Measurements from ENCODE around the gene ACSL6. TPM values are rescaled to one million over a fixed set of nuclear protein-coding genes. Genes with fewer than 3 reads are reported as not detected.

The ACSL6 gene
- total RNA-seq, 3 donors from 2014 or later: 25.0 to 38.0 (median 27.1) TPM

DNA sequence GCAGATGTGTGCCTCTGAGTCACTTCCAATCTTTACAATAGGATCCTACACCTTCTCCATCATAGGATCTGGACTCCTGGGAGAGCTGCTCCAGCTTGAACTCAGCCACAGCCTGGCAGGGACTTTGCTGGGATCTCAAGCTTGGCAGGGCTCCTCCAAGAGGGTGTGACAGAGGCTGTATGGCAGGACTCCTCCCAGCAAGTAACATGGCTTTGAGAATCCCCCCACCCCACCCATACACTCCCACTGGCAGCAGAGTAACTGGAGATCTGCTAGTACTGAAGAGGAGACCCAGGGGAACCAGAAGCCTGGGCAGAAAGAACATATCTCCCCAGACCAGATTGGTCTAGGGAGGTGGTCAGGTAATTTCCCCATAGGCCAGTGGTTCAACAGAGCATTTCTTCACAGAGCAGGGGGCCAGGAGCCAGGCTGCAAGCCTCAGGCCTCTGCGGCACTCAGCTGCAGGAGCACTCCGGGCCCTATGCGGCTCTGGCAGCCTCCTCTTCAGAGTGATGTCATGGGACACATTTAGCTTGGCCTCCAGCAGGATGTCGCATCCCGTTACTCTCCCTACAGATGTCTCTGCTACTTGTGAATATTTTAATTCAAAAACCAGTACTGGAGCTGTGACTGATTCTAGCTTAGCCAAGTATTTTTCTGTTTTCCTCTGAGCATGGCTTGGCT is 1.7 kb upstream of the ACSL6 start:
- no peak overlapping the region for H3K4me3 Mint-ChIP-seq
- peaks cover 30% of the 10 kb centered on the region for H3K27me3 Mint-ChIP-seq (ENCODE audit: low read depth)
- peaks cover 42% of the 10 kb centered on the region for H3K4me1 Mint-ChIP-seq (ENCODE audit: low read depth)
- DNase-seq (no peak), ATAC-seq (no peak)
- no peaks in the 10 kb centered on the region for H3K9me3 Mint-ChIP-seq
- H3K36me3 Mint-ChIP-seq (ENCODE audit: insufficient read depth): no peaks in the 10 kb centered on the region

DNA sequence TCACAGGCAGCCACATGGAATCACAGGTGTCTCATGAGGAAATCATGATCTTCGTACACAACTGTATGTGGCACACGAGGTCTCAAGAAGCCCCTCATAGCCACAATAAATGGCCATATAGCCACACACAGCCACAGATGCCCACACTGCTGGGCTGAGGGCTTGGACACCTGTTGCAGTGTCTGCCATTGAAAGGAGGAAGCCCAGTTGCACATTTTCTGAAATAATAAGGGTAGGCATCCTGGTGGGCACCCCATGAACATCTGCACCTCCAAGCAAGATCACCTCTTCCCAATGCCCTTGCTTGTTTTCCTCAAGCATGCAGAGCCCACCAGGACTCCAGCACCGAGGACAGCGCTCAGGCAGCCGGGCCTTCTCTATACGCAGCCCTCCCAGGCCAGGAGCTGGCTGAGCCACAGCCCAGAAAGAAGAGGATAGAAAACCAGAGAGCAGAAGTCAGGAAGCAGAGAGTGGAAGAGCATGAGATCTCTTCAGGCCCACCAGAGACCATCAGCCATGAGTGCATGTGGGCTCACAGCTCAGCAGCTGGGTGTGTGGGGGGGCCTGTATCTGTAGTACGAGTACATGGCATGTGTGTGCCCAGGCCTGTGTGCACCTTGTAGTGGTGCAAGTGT is 1.0 kb upstream of the ACSL6 start:
- peak overlapping the region; percentile 68 for H3K4me3 Mint-ChIP-seq
- no peaks in the 10 kb centered on the region for H3K9me3 Mint-ChIP-seq
- no peaks in the 10 kb centered on the region for H3K36me3 Mint-ChIP-seq (ENCODE audit: insufficient read depth)
- peaks cover 40% of the 10 kb centered on the region for H3K4me1 Mint-ChIP-seq (ENCODE audit: low read depth)
- DNase-seq (no peak), ATAC-seq (no peak)
- peaks cover 27% of the 10 kb centered on the region for H3K27me3 Mint-ChIP-seq (ENCODE audit: low read depth)

- Mint-ChIP-seq H3K4me1 (ENCODE audit: low read depth) (peaks cover 29% of the 10 kb centered on the region), H3K9me3 (no peaks in the 10 kb centered on the region), H3K36me3 (ENCODE audit: insufficient read depth) (no peaks in the 10 kb centered on the region), H3K27me3 (ENCODE audit: low read depth) (peaks cover 22% of the 10 kb centered on the region), H3K4me3 (peak overlapping the region; percentile 78)
- ATAC-seq (peak; percentile 6 to 11), DNase-seq (peak; percentile 5)
Measured at GRCh38 chr5:132010989-132011621, 353 bp downstream of the ACSL6 start.

DNA sequence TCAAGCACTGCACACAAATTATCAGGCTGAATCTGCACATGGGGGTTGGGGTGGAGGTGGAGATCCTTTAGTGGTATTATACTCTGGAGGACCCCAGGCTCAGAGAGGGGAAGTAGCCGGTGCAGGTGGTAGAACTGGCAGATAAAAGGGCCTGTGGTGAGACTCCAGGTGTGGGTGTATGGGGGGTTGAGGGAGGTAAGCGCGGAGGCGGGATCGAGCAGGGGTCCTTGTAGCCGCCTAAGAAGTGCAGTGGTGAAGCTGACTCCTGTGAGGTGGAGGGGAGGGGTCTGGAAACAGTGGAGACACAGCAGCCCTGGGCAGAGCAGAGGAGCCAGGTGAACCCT is 841 bp downstream of the ACSL6 start:
- Mint-ChIP-seq H3K9me3 (no peaks in the 10 kb centered on the region), H3K4me3 (peak overlapping the region; percentile 78), H3K36me3 (ENCODE audit: insufficient read depth) (no peaks in the 10 kb centered on the region), H3K4me1 (ENCODE audit: low read depth) (peaks cover 27% of the 10 kb centered on the region), H3K27me3 (ENCODE audit: low read depth) (peaks cover 21% of the 10 kb centered on the region)
- peak; percentile 3 for DNase-seq
- no peak for ATAC-seq

DNA sequence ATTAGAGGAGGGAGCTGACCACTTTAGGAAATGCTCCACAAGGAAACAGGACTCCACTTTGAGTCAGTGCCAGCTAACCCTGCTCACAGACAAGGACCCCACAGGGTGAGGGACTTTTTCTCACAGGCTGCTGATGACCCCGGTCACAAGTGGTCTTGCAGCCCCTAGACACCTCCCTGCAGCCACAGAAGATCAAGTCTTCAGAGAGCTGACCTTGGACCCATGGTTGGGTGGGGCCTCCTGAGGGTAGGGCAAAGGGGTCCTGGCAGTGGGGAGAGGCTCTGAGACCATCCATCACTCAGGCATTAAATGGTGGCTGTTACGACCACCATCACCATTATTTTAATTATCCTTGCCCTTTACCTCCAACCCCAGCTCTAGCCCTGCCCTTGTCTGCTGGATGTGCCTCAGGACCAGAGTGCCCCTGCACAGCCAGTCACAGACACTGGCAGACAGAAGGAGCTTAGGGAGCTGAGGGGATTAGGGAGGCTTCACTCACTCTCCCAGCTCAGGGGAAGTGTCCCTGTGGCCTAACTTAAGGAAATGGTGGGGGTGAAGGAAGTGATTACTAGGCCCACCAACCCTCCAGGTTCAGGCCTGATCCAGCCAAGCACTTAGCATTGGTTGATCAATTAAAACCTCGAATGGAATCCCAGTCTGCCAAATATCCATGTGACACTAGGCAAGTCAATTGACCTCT is 1.6 kb downstream of the ACSL6 start:
- Mint-ChIP-seq H3K36me3 (ENCODE audit: insufficient read depth) (no peaks in the 10 kb centered on the region), H3K4me3 (peak overlapping the region; percentile 78), H3K4me1 (ENCODE audit: low read depth) (peaks cover 27% of the 10 kb centered on the region), H3K27me3 (ENCODE audit: low read depth) (peaks cover 21% of the 10 kb centered on the region), H3K9me3 (no peaks in the 10 kb centered on the region)
- ATAC-seq (no peak), DNase-seq (peak; percentile 4)

DNA sequence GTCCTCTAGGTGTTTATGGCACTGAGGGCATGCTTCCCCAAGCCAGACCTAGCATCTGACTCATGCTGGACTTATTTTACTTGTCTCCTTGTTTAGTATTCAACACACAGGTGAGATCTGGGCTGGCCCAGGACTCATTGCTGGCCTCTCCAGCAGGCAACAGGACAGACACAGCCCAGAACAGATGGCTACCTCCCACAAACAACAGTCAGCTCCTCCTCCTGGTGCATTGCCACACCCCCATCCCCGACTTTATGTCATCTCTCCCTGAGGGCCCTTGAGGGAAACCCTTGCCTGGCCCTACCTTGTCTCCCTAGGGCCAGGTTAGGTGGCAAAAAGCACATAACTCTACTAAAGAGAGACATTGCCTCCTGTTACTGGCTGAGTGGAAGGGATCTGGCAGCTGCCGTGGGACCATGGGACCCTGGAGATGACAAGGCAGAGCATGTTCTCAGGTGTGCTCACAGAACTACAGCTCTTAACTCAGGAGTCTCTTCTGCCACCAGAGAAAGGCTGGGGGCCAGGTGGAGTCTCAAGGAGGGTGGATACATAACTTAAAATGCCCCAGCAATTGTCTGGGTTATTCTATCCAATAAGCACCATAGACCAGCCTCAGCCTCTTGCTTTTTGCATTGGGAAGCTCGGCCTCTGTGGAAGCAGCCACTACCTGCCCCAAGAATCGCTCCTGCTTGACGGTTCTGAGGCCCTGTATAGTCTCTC is 2.3 kb downstream of the ACSL6 start:
- peaks cover 20% of the 10 kb centered on the region for H3K27me3 Mint-ChIP-seq (ENCODE audit: low read depth)
- H3K4me3 Mint-ChIP-seq: no peak overlapping the region
- no peaks in the 10 kb centered on the region for H3K9me3 Mint-ChIP-seq
- ATAC-seq (no peak), DNase-seq (peak; percentile 4)
- peaks cover 27% of the 10 kb centered on the region for H3K4me1 Mint-ChIP-seq (ENCODE audit: low read depth)
- no peaks in the 10 kb centered on the region for H3K36me3 Mint-ChIP-seq (ENCODE audit: insufficient read depth)

GRCh38 chr5:132008163-132008473 is 3.3 kb downstream of the ACSL6 start:
- no peaks in the 10 kb centered on the region for H3K9me3 Mint-ChIP-seq
- H3K4me1 Mint-ChIP-seq (ENCODE audit: low read depth): peaks cover 27% of the 10 kb centered on the region
- no peak for ATAC-seq
- no peak for DNase-seq
- no peak overlapping the region for H3K4me3 Mint-ChIP-seq
- H3K27me3 Mint-ChIP-seq (ENCODE audit: low read depth): peaks cover 13% of the 10 kb centered on the region
- H3K36me3 Mint-ChIP-seq (ENCODE audit: insufficient read depth): no peaks in the 10 kb centered on the region

DNA sequence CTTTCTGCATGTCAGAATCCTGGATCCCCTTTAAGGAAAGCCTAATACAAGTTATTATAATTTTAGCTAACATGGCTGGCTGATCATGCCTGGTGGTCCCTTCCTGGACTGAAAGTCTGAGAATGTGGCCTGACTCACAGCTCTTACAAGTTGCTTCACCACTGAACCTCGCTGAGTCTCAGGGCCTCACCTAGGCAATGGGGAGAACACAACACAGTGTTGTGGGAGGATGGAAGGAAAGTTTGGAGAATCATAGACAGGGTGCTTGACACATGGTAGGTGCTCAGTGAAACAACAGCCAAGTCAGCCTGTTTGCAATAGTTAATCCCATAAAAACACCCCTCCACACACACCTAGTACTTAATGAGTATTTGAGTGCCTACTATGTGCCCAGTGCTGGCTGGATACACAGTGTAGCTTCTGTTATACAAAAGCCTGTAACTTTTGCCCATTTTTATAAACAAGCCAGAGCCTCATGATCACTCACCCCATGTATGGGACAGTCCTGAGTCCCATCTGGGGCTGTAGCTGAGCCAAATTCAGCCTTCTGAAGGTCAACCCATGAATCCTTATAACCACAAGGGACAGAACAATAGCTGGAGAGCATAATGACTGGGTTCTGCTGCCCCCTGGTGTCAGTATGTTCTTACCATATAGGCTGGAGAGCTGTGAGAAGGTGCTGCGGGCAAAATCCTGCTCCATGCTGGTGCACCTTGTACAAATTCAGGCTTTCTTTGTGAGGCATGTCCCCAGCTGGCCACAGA is 3.9 kb downstream of the ACSL6 start:
- no peaks in the 10 kb centered on the region for H3K9me3 Mint-ChIP-seq
- peaks cover 13% of the 10 kb centered on the region for H3K27me3 Mint-ChIP-seq (ENCODE audit: low read depth)
- H3K36me3 Mint-ChIP-seq (ENCODE audit: insufficient read depth): no peaks in the 10 kb centered on the region
- ATAC-seq (peak; percentile 58 to 65), DNase-seq (peak; percentile 75)
- H3K4me3 Mint-ChIP-seq: no peak overlapping the region
- peaks cover 29% of the 10 kb centered on the region for H3K4me1 Mint-ChIP-seq (ENCODE audit: low read depth)

DNA sequence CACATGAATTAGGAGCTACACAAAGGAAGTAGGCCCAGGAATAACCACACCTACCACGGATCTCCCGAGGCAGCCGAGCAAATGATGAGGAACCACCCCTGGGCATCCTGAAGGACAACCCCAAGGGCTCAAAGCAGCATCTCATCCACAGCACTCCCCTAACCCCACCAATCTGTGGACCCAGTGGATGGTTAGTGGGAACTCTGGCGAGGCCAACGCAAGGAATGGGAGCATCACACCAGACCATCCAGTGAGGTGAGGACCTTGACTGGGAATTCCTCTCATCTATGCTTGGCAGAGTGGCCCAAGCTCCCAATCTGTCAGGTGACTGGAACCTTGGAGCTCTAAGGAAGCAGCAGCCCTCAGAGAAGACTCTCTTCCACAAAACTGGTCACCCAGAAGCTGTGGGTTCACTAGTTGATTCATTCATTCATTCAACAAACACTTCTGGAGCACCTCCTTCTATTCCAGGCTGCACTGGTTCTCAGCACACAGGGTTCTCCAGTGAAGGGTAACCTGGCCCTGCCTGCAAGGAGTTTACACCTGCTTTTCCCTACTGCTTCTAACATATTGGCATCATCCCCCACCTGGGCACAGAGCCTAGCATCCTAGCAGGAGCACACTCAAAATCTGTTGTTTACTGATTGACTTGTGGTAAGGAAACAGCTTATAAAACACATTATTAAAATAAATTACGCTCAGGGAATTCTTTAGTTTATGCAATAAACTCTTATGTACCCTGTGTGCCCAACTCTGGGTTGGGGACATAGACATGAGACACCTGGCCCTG is 4.9 kb downstream of the ACSL6 start:
- ATAC-seq: no peak

DNA sequence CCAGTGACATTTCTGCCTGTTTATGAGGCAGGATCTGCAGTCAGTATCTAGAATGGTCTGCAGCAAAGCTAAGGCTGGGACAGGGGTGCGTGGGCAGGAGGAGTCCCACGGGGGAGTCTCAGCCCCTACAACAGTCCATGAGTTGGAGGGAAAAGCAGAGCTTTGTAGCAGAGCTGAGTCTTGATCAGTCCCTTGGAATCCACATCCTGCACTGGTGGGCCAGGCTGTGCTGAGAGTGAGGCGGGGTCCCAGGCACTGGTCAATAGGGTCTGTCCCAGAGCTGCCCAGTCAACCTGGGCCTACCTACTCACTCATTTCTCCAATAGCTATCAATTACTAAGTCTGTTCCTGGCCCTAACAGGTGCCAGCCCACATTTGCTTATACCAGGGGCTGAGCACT is 5.9 kb downstream of the ACSL6 start:
- Mint-ChIP-seq H3K4me1 (ENCODE audit: low read depth) (peaks cover 35% of the 10 kb centered on the region), H3K36me3 (ENCODE audit: insufficient read depth) (no peaks in the 10 kb centered on the region), H3K9me3 (no peaks in the 10 kb centered on the region), H3K27me3 (ENCODE audit: low read depth) (peaks cover 7% of the 10 kb centered on the region), H3K4me3 (no peak overlapping the region)
- DNase-seq (no peak), ATAC-seq (no peak)

More for the DNA sequence above, 4.9 kb downstream of the ACSL6 start:
- Mint-ChIP-seq H3K4me1 (ENCODE audit: low read depth) (peaks cover 32% of the 10 kb centered on the region), H3K36me3 (ENCODE audit: insufficient read depth) (no peaks in the 10 kb centered on the region), H3K27me3 (ENCODE audit: low read depth) (peaks cover 9% of the 10 kb centered on the region), H3K4me3 (no peak overlapping the region), H3K9me3 (no peaks in the 10 kb centered on the region)
- no peak for DNase-seq

DNA sequence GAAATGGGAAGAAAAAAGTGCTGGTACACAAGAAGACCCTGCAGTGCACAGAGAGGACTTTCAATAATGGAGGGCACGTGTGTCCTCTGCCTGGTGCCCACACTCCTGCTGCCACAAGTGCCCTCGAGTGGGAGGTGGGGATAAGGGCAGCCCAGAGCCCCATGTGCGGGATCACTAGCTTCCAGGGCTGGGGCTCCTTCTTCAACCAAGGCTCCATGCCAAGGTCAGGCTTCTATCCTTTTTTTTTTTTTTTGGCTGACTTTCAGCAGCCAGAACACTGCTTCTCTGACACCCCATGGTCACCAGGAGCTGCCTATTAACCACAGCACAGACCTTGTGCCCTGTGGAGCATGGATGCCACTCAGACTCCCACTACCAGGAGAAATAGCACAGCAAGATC is 7.5 kb downstream of the ACSL6 start:
- H3K4me1 Mint-ChIP-seq (ENCODE audit: low read depth): peaks cover 46% of the 10 kb centered on the region
- no peaks in the 10 kb centered on the region for H3K36me3 Mint-ChIP-seq (ENCODE audit: insufficient read depth)
- ATAC-seq (no peak), DNase-seq (no peak)
- H3K27me3 Mint-ChIP-seq (ENCODE audit: low read depth): peaks cover 2% of the 10 kb centered on the region
- no peaks in the 10 kb centered on the region for H3K9me3 Mint-ChIP-seq
- no peak overlapping the region for H3K4me3 Mint-ChIP-seq

- Mint-ChIP-seq H3K27me3 (ENCODE audit: low read depth) (no peaks in the 10 kb centered on the region), H3K4me1 (ENCODE audit: low read depth) (peaks cover 47% of the 10 kb centered on the region), H3K36me3 (ENCODE audit: insufficient read depth) (no peaks in the 10 kb centered on the region), H3K4me3 (no peak overlapping the region), H3K9me3 (no peaks in the 10 kb centered on the region)
- no peak for ATAC-seq
- no peak for DNase-seq
Measured at GRCh38 chr5:132003170-132003744, 8.2 kb downstream of the ACSL6 start.

GRCh38 chr5:132002757-132003156 is 8.7 kb downstream of the ACSL6 start:
- no peak overlapping the region for H3K4me3 Mint-ChIP-seq
- no peaks in the 10 kb centered on the region for H3K27me3 Mint-ChIP-seq (ENCODE audit: low read depth)
- peaks cover 46% of the 10 kb centered on the region for H3K4me1 Mint-ChIP-seq (ENCODE audit: low read depth)
- H3K36me3 Mint-ChIP-seq (ENCODE audit: insufficient read depth): no peaks in the 10 kb centered on the region
- H3K9me3 Mint-ChIP-seq: no peaks in the 10 kb centered on the region
- ATAC-seq (no peak), DNase-seq (no peak)
